Thoracic aorta (tissue), 2 donors: ENCODE data around the gene DRD5. TPM values are rescaled to one million over a fixed set of nuclear protein-coding genes. Genes with fewer than 3 reads are reported as not detected.

Source experiments
- ATAC-seq: fragments of 150-250 bp; one replicate; pipeline ENCODE4 v1.8.0; 2017; ENCODE audit warnings: low read depth; ENCODE audit not compliant: insufficient number of reproducible peaks, low FRiP score
- DNase-seq: peaks from one replicate; pipeline ENCODE4 v3.0.0-alpha.2; 2020; ENCODE audit warnings: low spot score
- H3K27ac ChIP-seq, 2 donors: fragments of 200-600 bp; sonication (generic); 1 replicate in 1 of 2; 2 replicates in 1 of 2; pipeline ENCODE4 v1.5.1; 2016; ENCODE audit warnings: mild to moderate bottlenecking in 2 of 2, moderate library complexity in 2 of 2
- H3K27me3 ChIP-seq: fragments of 200-600 bp; sonication (generic); replicated peaks from 2 replicates; pipeline ENCODE4 v1.6.0; 2016; ENCODE audit warnings: mild to moderate bottlenecking; ENCODE audit not compliant: insufficient read depth
- H3K36me3 ChIP-seq: fragments of 200-600 bp; sonication (generic); one replicate; pipeline ENCODE4 v1.5.1; 2016
- H3K4me1 ChIP-seq, 2 donors: fragments of 200-600 bp; sonication (generic); 1 replicate in 1 of 2; 2 replicates in 1 of 2; pipeline versions ENCODE4 v1.5.1 to v1.6.0; 2016; ENCODE audit warnings: low read depth in 2 of 2, mild to moderate bottlenecking in 1 of 2; ENCODE audit not compliant: control insufficient read depth in 1 of 2
- H3K4me3 ChIP-seq: fragments of 200-600 bp; sonication (generic); 2 replicates; pipeline ENCODE4 v1.5.1; 2016; ENCODE audit warnings: mild to moderate bottlenecking
- H3K9me3 ChIP-seq: fragments of 200-600 bp; sonication (generic); 2 replicates; pipeline ENCODE4 v1.5.1; 2016
- total RNA-seq, 2 donors: library from RNA; depleted of rRNA; stranded (reverse); fragments of >200 nt; gene quantifications; one replicate each; pipeline versions ENCODE4 v1.1.0 to v1.2.3, GENCODE V29; 2016
- TF ChIP-seq, protein P1 (sequence below): fragments of 200-600 bp; sonication (generic); IDR thresholded peaks from one replicate; pipeline ENCODE4 v1.5.1; 2019; ENCODE audit warnings: antibody characterized with exemption

DRD5 gene
- total RNA-seq, 2 donors from 2014 or later = not detected

DNA sequence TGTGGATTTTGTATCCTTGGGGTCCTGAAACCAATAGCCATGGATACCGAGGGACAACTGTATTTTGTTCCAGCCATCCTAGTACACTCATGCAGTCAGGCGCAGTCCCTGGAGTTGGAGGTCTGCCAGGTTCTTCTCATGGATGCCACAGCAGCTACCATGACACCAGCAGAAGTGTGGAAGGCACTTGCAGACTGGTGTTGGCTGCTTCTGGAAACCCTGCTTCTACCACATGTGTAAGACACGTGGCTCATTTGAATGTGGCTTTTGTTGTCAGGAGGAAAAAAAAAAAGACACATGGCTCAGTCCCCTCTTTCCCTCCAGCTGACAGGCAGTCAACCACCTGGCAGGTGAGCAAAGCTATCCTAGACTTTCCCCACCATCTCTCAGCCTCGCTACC is 19.4 kb downstream of the DRD5 start:
- ATAC-seq (no peak), DNase-seq (no peak)
- no peaks in the 10 kb centered on the region for H3K9me3 ChIP-seq
- H3K27ac ChIP-seq = no peak overlapping the region
- H3K27me3 ChIP-seq = no peaks in the 10 kb centered on the region
- TF ChIP-seq, protein P1, sequence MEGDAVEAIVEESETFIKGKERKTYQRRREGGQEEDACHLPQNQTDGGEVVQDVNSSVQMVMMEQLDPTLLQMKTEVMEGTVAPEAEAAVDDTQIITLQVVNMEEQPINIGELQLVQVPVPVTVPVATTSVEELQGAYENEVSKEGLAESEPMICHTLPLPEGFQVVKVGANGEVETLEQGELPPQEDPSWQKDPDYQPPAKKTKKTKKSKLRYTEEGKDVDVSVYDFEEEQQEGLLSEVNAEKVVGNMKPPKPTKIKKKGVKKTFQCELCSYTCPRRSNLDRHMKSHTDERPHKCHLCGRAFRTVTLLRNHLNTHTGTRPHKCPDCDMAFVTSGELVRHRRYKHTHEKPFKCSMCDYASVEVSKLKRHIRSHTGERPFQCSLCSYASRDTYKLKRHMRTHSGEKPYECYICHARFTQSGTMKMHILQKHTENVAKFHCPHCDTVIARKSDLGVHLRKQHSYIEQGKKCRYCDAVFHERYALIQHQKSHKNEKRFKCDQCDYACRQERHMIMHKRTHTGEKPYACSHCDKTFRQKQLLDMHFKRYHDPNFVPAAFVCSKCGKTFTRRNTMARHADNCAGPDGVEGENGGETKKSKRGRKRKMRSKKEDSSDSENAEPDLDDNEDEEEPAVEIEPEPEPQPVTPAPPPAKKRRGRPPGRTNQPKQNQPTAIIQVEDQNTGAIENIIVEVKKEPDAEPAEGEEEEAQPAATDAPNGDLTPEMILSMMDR = no peak
- no peaks in the 10 kb centered on the region for H3K36me3 ChIP-seq
- H3K4me1 ChIP-seq = no peaks in the 10 kb centered on the region
- no peak overlapping the region for H3K4me3 ChIP-seq

DNA sequence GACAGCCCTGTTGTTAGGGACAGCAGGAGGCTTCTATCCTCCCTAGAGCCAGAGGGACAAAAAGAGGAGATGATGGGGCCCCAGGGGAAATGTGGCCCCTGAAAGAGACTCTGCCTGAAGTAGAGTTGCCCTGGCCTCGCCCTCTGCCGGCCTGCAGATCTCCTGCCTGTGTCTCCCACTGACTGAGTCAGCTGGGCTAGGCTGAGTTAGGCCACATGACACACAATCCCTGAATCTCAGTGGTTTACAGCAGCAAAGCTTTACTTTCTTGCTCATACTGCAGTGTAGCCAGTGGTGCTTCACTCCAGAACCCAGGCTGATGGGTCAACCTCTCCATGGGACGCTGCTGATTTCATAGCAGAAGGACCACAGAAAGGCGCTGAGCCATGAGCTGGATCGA is 23.5 kb downstream of the DRD5 start:
- H3K4me1 ChIP-seq = no peaks in the 10 kb centered on the region
- TF ChIP-seq, protein P1 = no peak
- no peak for ATAC-seq

DNA sequence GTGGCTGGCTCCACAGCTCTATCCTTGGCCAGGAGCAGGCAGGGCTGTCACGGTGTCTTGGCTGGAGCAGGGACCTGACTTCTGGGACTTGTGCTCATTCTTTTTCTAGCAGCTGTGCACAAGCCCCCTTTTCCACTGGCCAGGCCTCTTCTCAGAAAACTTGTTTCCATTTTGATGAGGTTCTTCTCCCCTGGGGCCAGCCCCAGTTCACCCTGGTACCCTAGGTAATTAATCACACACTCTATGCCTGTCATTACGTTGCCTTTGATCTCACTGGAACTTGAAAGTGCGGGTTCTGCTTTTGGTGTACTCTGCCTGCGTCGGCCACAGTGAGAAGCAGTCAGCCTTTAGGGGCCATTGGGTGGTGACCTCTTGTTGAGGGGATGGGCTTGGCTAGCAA is 26.6 kb downstream of the DRD5 start:
- Histone ChIP-seq H3K4me3 (no peak overlapping the region), H3K4me1 (peaks cover 0 to 5% of the 10 kb centered on the region in 2 donors), H3K27ac (no peak overlapping the region), H3K36me3 (no peaks in the 10 kb centered on the region), H3K27me3 (no peaks in the 10 kb centered on the region), H3K9me3 (no peaks in the 10 kb centered on the region)
- DNase-seq (no peak), ATAC-seq (no peak)
- TF ChIP-seq, protein P1 = no peak

More for the DNA sequence above, 23.5 kb downstream of the DRD5 start:
- no peaks in the 10 kb centered on the region for H3K27me3 ChIP-seq
- no peak for DNase-seq
- no peaks in the 10 kb centered on the region for H3K9me3 ChIP-seq
- H3K4me3 ChIP-seq = no peak overlapping the region
- H3K36me3 ChIP-seq = no peaks in the 10 kb centered on the region
- no peak overlapping the region for H3K27ac ChIP-seq

DNA sequence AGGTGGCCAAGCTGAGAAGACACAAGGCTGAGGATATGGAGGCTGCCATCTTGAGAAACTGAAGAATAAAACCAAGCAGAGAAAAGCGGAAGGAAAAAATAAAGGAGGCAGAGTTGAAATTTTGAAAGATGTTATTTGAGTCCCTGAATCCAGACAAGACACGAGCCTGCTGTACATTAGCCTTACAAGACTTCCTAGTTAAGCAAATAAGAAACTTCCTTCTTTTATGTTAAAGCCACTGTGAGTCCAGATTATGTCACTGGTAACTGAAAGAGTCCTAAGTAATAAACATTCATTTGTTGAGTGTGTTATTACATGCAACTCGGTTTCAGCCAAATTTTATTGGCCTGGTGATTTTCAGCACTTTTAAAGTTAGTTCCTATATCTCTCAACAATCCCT is 30.4 kb downstream of the DRD5 start:
- Histone ChIP-seq H3K4me1 (peaks cover 0 to 7% of the 10 kb centered on the region in 2 donors), H3K27me3 (no peaks in the 10 kb centered on the region), H3K4me3 (no peak overlapping the region), H3K36me3 (no peaks in the 10 kb centered on the region), H3K27ac (no peak overlapping the region), H3K9me3 (no peaks in the 10 kb centered on the region)
- TF ChIP-seq, protein P1 = no peak
- DNase-seq (no peak), ATAC-seq (no peak)

DNA sequence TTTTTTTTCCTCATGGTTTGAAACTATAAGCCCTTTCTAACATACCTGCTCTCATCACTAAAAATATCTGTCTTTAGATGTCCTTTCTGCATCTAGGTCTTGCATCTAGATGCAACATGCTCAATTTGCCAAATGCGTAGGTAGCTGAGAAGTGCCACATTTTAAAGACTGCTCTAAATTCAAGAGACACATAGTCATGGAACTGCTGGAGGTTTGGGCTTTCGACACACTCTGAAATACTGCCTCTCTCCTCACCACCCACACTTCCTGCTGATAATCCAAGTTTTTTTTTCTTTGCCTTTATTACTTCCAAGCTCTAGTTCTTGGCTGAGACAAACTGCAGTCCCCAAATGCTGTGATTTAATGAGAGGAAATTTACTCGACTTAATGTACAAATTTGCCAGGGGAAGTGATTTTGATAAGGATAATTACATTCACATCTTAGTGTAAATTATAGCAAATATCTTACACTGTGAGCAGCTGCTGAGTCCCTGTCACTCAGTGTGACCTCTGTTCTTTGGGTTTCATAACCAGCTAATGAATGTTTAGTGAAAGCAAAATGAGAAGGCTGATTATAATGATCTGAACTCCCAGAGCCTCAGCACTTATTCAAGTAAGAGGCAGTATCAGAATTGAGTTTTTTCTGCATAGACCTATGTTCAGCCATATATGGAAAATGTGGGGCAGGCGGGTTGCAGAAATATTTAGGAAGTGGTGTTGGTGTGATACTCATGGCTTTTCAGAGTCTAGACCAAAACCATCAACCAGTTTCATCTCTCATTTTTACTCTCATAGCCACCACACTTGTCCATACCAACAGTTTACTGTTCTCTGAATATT is 31.3 kb downstream of the DRD5 start:
- H3K9me3 ChIP-seq = no peaks in the 10 kb centered on the region

More for the DNA sequence above, 31.3 kb downstream of the DRD5 start:
- TF ChIP-seq, protein P1 = no peak
- ATAC-seq = no peak
- DNase-seq = no peak
- no peak overlapping the region for H3K27ac ChIP-seq
- H3K4me1 ChIP-seq = peaks cover 0 to 7% of the 10 kb centered on the region in 2 donors
- H3K4me3 ChIP-seq = no peak overlapping the region
- H3K27me3 ChIP-seq = no peaks in the 10 kb centered on the region
- H3K36me3 ChIP-seq = no peaks in the 10 kb centered on the region
